PFSK-1 (cell line): ENCODE data around the gene LSM6.

Source experiments
- FOXP2 ChIP-seq: optimal IDR thresholded peaks from 2 replicates; pipeline ENCODE3; 2011; ENCODE audit warnings: borderline replicate concordance, control low read depth, inconsistent platforms; ENCODE audit not compliant: insufficient read depth; ENCODE audit errors: extremely low read length, extremely low read depth
- POLR2AphosphoS5 ChIP-seq: IDR thresholded peaks from 2 replicates; pipeline ENCODE4 v1.6.1; 2012; ENCODE audit warnings: low read depth, mild to moderate bottlenecking, control low read depth, low read length, moderate library complexity
- SIN3A ChIP-seq: IDR thresholded peaks from 2 replicates; pipeline ENCODE4 v1.6.1; 2012; ENCODE audit warnings: mild to moderate bottlenecking, low read length, moderate library complexity, borderline replicate concordance; ENCODE audit not compliant: insufficient read depth
- TAF1 ChIP-seq: IDR thresholded peaks from 2 replicates; pipeline ENCODE4 v1.6.1; 2012; ENCODE audit warnings: low read length, control low read depth, borderline replicate concordance; ENCODE audit not compliant: insufficient read depth
- TF ChIP-seq, protein P1 (sequence below), 2 experiments: IDR thresholded peaks; 2 replicates each; pipeline versions ENCODE4 v1.6.1 to v1.8.0; 2011 to 2012; ENCODE audit warnings: low read depth in 2 of 2, low read length in 2 of 2, control low read depth in 1 of 2, inconsistent platforms in 1 of 2, mild to moderate bottlenecking in 1 of 2, moderate library complexity in 1 of 2; ENCODE audit not compliant: insufficient read depth in 1 of 2

The LSM6 gene

DNA sequence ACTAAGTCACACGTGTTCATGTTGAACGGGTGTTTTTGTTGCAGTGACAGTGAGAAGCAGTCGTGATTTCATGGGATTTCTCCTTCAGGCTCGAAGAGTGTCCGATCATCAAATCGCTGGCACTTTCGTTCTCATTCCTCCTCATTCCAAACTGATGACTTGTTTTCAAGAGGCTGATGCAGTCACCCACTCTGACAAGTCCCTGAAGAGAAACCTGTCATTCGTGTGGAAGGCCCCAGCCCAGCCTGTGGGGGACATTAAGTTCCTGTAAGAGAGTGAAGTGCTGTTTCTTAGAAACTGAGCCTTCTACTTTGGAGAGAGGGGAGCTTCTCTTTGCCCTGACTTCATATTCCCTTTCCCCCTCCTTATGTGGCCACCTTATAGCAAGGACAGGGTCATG lies 46.8 kb downstream of the LSM6 start:
- TF ChIP-seq SIN3A = no peak
- TF ChIP-seq, protein P1, sequence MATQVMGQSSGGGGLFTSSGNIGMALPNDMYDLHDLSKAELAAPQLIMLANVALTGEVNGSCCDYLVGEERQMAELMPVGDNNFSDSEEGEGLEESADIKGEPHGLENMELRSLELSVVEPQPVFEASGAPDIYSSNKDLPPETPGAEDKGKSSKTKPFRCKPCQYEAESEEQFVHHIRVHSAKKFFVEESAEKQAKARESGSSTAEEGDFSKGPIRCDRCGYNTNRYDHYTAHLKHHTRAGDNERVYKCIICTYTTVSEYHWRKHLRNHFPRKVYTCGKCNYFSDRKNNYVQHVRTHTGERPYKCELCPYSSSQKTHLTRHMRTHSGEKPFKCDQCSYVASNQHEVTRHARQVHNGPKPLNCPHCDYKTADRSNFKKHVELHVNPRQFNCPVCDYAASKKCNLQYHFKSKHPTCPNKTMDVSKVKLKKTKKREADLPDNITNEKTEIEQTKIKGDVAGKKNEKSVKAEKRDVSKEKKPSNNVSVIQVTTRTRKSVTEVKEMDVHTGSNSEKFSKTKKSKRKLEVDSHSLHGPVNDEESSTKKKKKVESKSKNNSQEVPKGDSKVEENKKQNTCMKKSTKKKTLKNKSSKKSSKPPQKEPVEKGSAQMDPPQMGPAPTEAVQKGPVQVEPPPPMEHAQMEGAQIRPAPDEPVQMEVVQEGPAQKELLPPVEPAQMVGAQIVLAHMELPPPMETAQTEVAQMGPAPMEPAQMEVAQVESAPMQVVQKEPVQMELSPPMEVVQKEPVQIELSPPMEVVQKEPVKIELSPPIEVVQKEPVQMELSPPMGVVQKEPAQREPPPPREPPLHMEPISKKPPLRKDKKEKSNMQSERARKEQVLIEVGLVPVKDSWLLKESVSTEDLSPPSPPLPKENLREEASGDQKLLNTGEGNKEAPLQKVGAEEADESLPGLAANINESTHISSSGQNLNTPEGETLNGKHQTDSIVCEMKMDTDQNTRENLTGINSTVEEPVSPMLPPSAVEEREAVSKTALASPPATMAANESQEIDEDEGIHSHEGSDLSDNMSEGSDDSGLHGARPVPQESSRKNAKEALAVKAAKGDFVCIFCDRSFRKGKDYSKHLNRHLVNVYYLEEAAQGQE (IDR thresholded peaks at IDR 0.05; ENCODE audit: insufficient read depth in 1 of 2, low read depth in 2 of 2, low read length in 2 of 2) = no peak
- TF ChIP-seq FOXP2 = no peak
- TF ChIP-seq TAF1 = no peak
- TF ChIP-seq POLR2AphosphoS5 = no peak

DNA sequence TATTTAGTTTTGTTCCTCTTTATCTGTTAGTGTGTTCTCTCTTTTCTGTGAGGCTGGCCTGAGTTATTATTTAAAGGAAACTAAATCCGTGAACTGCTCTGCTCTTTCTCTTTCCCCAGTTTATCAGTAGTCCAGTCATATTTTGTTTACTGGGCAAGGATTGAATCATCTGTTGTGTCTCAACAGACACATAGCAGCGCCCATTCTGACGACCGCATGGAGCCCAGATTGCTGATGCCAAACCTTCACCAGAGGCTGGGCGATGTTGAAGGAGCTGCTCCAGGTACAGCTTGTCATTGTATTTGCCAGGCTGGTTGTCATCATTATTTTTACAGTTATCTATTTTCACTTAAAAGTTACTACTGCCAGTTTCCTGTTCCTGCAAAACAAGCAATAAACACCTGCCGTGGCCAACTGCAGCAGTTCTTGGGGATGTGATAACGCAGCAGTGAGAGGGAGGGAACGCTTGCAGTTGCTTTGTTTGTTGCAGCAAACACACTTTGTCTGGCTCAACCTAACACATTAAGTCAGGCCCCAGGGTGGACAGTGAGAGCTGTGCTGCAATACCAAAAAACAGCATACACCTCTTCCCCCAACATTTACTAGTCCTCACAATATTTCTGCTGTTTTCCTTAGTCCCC lies 48.9 kb downstream of the LSM6 start:
- TF ChIP-seq SIN3A (no peak), POLR2AphosphoS5 (no peak), TAF1 (no peak), FOXP2 (no peak)
- TF ChIP-seq, protein P1 (IDR thresholded peaks at IDR 0.05; ENCODE audit: insufficient read depth in 1 of 2, low read depth in 2 of 2, low read length in 2 of 2) = no peak

DNA sequence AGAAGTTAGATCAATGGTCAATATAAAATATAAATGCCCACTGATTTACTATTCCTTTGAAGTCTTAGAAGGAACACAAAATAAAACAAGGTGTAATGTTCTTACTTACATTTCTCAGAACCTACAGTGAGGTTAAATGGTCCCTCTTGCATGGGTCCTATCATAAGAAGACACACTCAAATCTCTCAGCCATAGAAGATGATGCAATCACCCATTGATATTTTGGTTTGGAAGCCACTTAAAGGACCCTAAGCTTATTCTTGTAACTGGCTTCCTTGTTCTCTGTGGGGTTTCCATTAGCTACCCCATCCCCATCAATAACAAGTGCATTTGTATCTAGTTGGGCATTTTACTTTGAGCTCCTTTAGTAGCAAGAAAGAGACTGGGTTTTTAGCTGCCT lies 53.9 kb downstream of the LSM6 start:
- TF ChIP-seq SIN3A (no peak), TAF1 (no peak), FOXP2 (no peak), POLR2AphosphoS5 (no peak)
- TF ChIP-seq, protein P1 (IDR thresholded peaks at IDR 0.05; ENCODE audit: insufficient read depth in 1 of 2, low read depth in 2 of 2, low read length in 2 of 2) = no peak

DNA sequence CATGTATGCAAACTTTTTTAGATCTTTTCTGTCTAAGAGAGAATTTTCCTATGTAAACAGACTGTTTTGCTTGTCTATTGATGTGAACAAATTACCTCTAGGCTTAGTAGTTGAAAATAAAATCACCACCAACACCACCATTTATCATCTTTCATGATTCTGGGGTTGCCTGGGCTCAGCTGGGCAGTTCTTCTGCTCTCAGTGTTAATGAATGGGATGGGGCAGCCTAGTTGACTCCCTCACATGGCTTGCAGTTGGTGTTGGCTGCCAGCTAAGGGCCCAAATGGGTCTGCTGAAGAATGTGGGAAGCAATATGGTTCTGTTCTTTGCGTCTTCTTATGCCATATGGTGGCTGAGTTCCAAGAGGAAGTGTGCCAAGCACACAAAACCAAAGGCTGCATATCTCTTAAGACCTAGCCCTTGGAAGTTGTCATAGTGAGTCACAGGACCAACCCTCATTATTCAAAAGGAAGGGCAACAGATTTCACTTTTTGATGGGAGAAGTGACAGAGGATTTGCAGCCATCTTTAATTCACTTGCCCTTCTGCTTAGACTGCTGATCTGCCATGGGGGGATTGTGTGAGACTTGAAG lies 56.7 kb downstream of the LSM6 start:
- no peak for TF ChIP-seq TAF1
- no peak for TF ChIP-seq POLR2AphosphoS5
- TF ChIP-seq SIN3A = no peak
- TF ChIP-seq FOXP2 = no peak
- TF ChIP-seq, protein P1 (IDR thresholded peaks at IDR 0.05; ENCODE audit: insufficient read depth in 1 of 2, low read depth in 2 of 2, low read length in 2 of 2) = no peak
